WERI-Rb-1 (cell line): Measurements from ENCODE around the gene ACIN1.

Experiments used
- DNase-seq: peaks from one replicate; pipeline ENCODE4 v3.0.0-alpha.2; 2020
- H3K27ac ChIP-seq: fragments of 250-450 bp; sonication (Bioruptor Pico); 2 replicates; pipeline ENCODE4 v1.5.1; 2020; ENCODE audit warnings: mild to moderate bottlenecking, moderate library complexity
- H3K27me3 ChIP-seq: fragments of 250-450 bp; sonication (Bioruptor Pico); 2 replicates; pipeline ENCODE4 v1.5.1; 2021; ENCODE audit warnings: mild to moderate bottlenecking, low read depth, moderate library complexity; ENCODE audit not compliant: insufficient read depth, severe bottlenecking
- H3K36me3 ChIP-seq: fragments of 250-450 bp; sonication (Bioruptor Pico); 2 replicates; pipeline ENCODE4 v1.5.1; 2020; ENCODE audit warnings: mild to moderate bottlenecking, moderate library complexity
- H3K4me3 ChIP-seq: 2 replicates; pipeline ENCODE4 v1.5.1; 2011; ENCODE audit warnings: low read depth, mild to moderate bottlenecking, control low read depth, low read length
- H3K9me3 ChIP-seq: fragments of 250-450 bp; sonication (Bioruptor Pico); 2 replicates; pipeline ENCODE4 v1.5.1; 2021; ENCODE audit warnings: mild to moderate bottlenecking, moderate library complexity; ENCODE audit not compliant: severe bottlenecking
- TF ChIP-seq, protein P1 (sequence below): IDR thresholded peaks from 2 replicates; pipeline ENCODE4 v1.5.1; 2011; ENCODE audit warnings: low read depth, mild to moderate bottlenecking, control low read depth, inconsistent platforms, low read length

ACIN1 gene

DNA sequence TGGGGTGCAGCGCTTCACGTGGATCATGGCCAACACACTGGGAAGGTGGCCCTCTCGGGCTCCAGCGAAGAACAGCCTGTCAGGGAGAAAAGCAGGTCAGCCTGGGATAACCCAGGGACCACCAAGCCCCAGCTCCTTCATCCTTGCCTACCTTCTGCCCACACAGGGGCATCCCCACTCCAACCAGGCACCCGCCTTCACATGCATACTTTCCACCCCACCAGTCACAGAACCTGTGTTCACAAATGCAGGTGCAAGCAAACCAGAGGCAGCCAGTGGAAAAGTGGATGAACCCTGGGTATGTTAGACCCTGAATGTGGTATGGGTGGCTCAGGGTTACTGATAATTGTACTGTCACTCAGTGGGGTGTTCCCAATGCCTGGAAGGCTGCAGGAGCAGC lies 36.5 kb upstream of the ACIN1 start:
- H3K27ac ChIP-seq, result no peak overlapping the region
- H3K27me3 ChIP-seq, result peaks cover 20% of the 10 kb centered on the region
- H3K9me3 ChIP-seq, result no peaks in the 10 kb centered on the region
- no peaks in the 10 kb centered on the region for H3K36me3 ChIP-seq
- no peak for DNase-seq
- TF ChIP-seq, protein P1, sequence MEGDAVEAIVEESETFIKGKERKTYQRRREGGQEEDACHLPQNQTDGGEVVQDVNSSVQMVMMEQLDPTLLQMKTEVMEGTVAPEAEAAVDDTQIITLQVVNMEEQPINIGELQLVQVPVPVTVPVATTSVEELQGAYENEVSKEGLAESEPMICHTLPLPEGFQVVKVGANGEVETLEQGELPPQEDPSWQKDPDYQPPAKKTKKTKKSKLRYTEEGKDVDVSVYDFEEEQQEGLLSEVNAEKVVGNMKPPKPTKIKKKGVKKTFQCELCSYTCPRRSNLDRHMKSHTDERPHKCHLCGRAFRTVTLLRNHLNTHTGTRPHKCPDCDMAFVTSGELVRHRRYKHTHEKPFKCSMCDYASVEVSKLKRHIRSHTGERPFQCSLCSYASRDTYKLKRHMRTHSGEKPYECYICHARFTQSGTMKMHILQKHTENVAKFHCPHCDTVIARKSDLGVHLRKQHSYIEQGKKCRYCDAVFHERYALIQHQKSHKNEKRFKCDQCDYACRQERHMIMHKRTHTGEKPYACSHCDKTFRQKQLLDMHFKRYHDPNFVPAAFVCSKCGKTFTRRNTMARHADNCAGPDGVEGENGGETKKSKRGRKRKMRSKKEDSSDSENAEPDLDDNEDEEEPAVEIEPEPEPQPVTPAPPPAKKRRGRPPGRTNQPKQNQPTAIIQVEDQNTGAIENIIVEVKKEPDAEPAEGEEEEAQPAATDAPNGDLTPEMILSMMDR, result no peak
- H3K4me3 ChIP-seq, result no peak overlapping the region

DNA sequence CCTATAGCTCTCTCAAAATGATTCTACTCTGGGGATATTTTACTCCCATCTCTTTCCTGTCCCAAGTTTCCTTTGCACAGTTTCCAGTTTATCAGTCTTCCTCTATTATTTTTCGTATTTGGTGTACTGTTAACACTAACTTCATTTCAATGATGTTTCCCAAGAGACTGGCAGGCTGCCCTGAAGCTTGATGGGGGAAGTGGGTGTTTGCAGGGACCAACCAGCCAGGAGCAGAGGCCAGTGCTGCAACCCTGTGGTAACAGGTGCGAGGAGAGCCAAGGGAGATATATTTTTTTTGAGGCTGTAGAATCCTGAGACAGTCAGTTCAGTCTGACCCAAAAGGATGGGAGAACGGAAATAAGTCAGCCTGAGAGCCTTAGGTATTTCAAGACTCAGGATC lies 35.9 kb upstream of the ACIN1 start:
- peaks cover 22% of the 10 kb centered on the region for H3K27me3 ChIP-seq
- TF ChIP-seq, protein P1, result no peak
- H3K4me3 ChIP-seq, result no peak overlapping the region
- no peaks in the 10 kb centered on the region for H3K36me3 ChIP-seq
- H3K9me3 ChIP-seq, result no peaks in the 10 kb centered on the region
- no peak for DNase-seq
- no peak overlapping the region for H3K27ac ChIP-seq

DNA sequence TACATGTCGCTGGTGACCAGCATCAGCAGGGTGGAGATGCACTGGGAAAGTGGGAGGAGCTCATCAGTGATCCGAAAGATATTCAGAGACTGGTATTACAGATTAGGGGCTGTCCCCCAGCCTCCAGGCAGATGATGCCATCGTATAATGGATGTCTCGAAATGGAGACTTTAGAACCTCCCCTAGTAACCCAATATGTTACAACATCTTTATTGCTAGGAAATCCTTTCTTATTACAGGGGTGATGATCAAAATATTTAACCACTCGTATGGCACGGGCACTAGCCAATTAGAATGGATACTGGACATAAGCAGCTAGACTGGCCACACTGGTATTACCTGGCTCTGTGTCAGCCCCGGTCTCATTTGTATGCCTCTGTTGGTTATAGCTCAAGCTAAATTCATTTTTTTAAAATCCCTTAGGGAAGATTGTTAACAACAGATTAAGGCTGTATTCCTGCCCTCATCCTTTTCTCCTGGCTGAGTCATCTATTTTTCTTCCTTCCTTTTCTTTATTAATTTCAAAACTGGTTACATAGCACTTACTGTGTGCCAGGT lies 34.9 kb upstream of the ACIN1 start:
- Histone ChIP-seq H3K27me3 (peaks cover 22% of the 10 kb centered on the region), H3K36me3 (no peaks in the 10 kb centered on the region), H3K27ac (no peak overlapping the region), H3K9me3 (no peaks in the 10 kb centered on the region), H3K4me3 (no peak overlapping the region)
- DNase-seq, result no peak
- TF ChIP-seq, protein P1, result no peak

DNA sequence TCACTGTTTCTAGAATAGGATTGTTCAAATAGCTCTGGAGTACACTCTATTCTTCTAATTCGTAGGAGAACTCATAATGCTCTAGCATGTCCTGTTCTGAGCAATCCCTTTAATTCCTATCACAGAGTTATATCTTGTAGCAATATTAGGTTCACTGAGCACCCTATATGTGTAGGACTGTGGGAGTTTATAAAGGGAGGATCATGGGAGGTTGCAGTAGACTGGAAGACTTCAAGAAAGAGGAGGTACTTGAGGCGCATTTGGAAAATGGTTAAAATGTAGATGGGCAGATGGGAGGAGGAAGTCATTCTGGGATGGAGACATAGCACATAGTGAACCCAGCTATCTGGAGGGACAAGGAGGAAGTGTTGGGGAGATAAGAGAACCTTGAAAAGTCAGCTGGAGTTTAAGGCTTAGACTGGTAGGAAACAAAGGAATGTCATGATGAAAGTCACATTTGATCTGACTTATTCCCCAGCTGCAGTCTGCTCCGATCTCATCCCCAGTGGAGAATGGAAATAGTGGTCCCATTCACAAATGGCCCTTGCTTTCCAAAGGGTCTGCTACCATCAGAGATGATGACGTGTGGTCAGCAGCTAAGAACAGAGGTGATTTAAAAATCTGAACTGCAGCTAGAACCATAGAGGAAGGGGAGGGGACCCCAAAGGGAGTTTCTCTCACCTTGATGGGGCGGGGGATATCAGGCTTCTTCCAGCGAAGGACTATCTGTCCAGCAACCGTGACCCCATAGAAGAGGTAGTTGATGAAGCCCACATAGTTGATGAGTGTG lies 34.2 kb upstream of the ACIN1 start:
- H3K27me3 ChIP-seq, result peaks cover 22% of the 10 kb centered on the region
- TF ChIP-seq, protein P1, result no peak
- no peaks in the 10 kb centered on the region for H3K36me3 ChIP-seq
- H3K27ac ChIP-seq, result no peak overlapping the region
- H3K9me3 ChIP-seq, result no peaks in the 10 kb centered on the region
- DNase-seq, result no peak
- H3K4me3 ChIP-seq, result no peak overlapping the region

DNA sequence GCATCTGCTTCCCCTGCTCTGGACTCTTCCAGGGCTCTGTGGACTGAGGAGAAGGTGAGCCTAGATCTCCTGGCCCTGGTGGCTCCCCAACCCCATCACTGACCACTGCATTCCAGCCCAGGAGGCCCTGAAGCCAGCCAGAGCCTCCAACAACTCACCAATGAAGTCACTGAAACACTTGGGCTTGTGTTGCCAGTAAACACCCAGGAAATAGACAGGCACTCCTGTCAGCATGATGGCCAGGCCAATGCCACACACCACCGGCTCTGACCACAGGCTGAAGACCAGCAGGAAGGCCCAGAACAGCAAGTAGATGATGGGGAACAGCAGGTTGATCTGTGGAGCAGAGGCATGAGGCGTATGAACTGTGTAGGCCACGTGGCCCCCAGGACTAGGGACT lies 32.9 kb upstream of the ACIN1 start:
- no peak for DNase-seq
- H3K4me3 ChIP-seq, result no peak overlapping the region
- TF ChIP-seq, protein P1, result no peak
- H3K27ac ChIP-seq, result no peak overlapping the region
- H3K9me3 ChIP-seq, result no peaks in the 10 kb centered on the region
- no peaks in the 10 kb centered on the region for H3K36me3 ChIP-seq
- H3K27me3 ChIP-seq, result peaks cover 30% of the 10 kb centered on the region
